CD4-positive, alpha-beta T cell treated with Interleukin-6 at 100 ng/mL for 8 hours (primary cell): ENCODE data around the gene G3BP1.
"Not testable (repeated sequence)": the region's sequence is repeated elsewhere in the genome, so short reads cannot be mapped to it uniquely, and the experiment has no call there.

Experiments
- DNase-seq: peaks from one replicate; pipeline ENCODE4 v3.0.0-alpha.2; 2020; ENCODE audit warnings: mixed read lengths, low spot score

The G3BP1 gene

GRCh38 chr5:151798674-151799073 is 26.9 kb downstream of the G3BP1 start:
- no peak for DNase-seq

GRCh38 chr5:151799407-151799806 is 27.7 kb downstream of the G3BP1 start:
- no peak for DNase-seq

- DNase-seq: no peak
Observed at GRCh38 chr5:151800532-151800931, 28.8 kb downstream of the G3BP1 start.

- no peak for DNase-seq
Observed at GRCh38 chr5:151805414-151806223, 33.9 kb downstream of the G3BP1 start.

GRCh38 chr5:151808451-151809169 is 36.9 kb downstream of the G3BP1 start:
- DNase-seq: no peak

GRCh38 chr5:151810449-151810848 is 38.7 kb downstream of the G3BP1 start:
- no peak for DNase-seq

GRCh38 chr5:151810897-151811296 is 39.1 kb downstream of the G3BP1 start:
- no peak for DNase-seq

- DNase-seq: no peak
Observed at GRCh38 chr5:151811593-151812321, 40.0 kb downstream of the G3BP1 start.

GRCh38 chr5:151812757-151813309 is 41.1 kb downstream of the G3BP1 start:
- no peak for DNase-seq

- DNase-seq: no peak
Observed at GRCh38 chr5:151815051-151815450, 43.3 kb downstream of the G3BP1 start.

- DNase-seq: no peak
Observed at GRCh38 chr5:151819830-151820229, 48.1 kb downstream of the G3BP1 start.

GRCh38 chr5:151820271-151820670 is 48.5 kb downstream of the G3BP1 start:
- DNase-seq: no peak

- no peak for DNase-seq
Observed at GRCh38 chr5:151820903-151821302, 49.1 kb downstream of the G3BP1 start.

GRCh38 chr5:151822141-151822540 is 50.4 kb downstream of the G3BP1 start:
- no peak for DNase-seq

GRCh38 chr5:151825445-151825844 is 53.7 kb downstream of the G3BP1 start:
- peak; percentile 36 for DNase-seq

- DNase-seq: no peak
Observed at GRCh38 chr5:151829370-151829769, 57.6 kb downstream of the G3BP1 start.

- not testable (repeated sequence) for DNase-seq
Observed at GRCh38 chr5:151832843-151833242, 61.1 kb downstream of the G3BP1 start.

GRCh38 chr5:151846765-151847164 is 75.0 kb downstream of the G3BP1 start:
- DNase-seq: no peak

GRCh38 chr5:151847871-151848270 is 76.1 kb downstream of the G3BP1 start:
- no peak for DNase-seq

- no peak for DNase-seq
Observed at GRCh38 chr5:151855701-151856100, 83.9 kb downstream of the G3BP1 start.

GRCh38 chr5:151856861-151857260 is 85.1 kb downstream of the G3BP1 start:
- no peak for DNase-seq

GRCh38 chr5:151860867-151861266 is 89.1 kb downstream of the G3BP1 start:
- not testable (repeated sequence) for DNase-seq
